HEK293 (cell line): Measurements from ENCODE around the gene CD84.

Experiments
- YY1 ChIP-seq: fragments of 450-650 bp; formaldehyde crosslinking; IDR thresholded peaks from 2 replicates; pipeline ENCODE4 v1.5.1; 2018; ENCODE audit warnings: missing biosample characterization, missing genetic modification characterization
- ZNF10 ChIP-seq: fragments of 450-650 bp; formaldehyde crosslinking; IDR thresholded peaks from 2 replicates; pipeline ENCODE4 v1.5.1; 2017; ENCODE audit warnings: missing biosample characterization, missing genetic modification characterization
- ZNF146 ChIP-seq: fragments of 450-650 bp; formaldehyde crosslinking; IDR thresholded peaks from 2 replicates; pipeline ENCODE4 v1.5.1; 2016; ENCODE audit warnings: missing biosample characterization, missing genetic modification characterization
- ZNF302 ChIP-seq: fragments of 450-650 bp; formaldehyde crosslinking; IDR thresholded peaks from 2 replicates; pipeline ENCODE4 v1.5.1; 2016; ENCODE audit warnings: missing biosample characterization, missing genetic modification characterization, low read depth
- ZNF791 ChIP-seq: fragments of 450-650 bp; formaldehyde crosslinking; IDR thresholded peaks from 2 replicates; pipeline ENCODE4 v1.5.1; 2016; ENCODE audit warnings: missing biosample characterization, missing genetic modification characterization
- ZNF837 ChIP-seq: fragments of 450-650 bp; formaldehyde crosslinking; IDR thresholded peaks from 2 replicates; pipeline ENCODE4 v1.5.1; 2016; ENCODE audit warnings: missing biosample characterization, missing genetic modification characterization
- TF ChIP-seq, protein P1 (sequence below): fragments of 450-650 bp; formaldehyde crosslinking; IDR thresholded peaks from 2 replicates; pipeline ENCODE4 v1.5.1; 2016; ENCODE audit warnings: missing biosample characterization, missing genetic modification characterization

DNA sequence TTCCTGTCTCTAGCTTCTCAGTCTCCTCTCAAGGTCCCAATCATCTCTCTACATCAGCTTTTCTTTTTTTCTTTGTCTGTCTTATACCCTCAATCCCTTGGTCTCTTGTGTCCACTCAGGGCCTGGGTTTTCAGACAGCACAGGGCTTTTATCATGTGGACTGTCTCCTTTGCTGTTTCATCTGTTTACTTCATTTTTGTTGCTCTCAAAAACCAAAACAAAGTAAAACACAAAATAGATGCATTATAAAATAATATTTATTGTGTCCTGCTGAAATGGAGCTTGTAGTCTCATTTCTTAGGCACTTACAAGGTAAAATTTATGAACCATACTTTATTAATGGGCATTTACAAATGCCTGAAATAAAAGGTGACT lies 38.5 kb downstream of the CD84 start:
- TF ChIP-seq ZNF302 (tag by site-specific recombination): no peak
- TF ChIP-seq, protein P1, sequence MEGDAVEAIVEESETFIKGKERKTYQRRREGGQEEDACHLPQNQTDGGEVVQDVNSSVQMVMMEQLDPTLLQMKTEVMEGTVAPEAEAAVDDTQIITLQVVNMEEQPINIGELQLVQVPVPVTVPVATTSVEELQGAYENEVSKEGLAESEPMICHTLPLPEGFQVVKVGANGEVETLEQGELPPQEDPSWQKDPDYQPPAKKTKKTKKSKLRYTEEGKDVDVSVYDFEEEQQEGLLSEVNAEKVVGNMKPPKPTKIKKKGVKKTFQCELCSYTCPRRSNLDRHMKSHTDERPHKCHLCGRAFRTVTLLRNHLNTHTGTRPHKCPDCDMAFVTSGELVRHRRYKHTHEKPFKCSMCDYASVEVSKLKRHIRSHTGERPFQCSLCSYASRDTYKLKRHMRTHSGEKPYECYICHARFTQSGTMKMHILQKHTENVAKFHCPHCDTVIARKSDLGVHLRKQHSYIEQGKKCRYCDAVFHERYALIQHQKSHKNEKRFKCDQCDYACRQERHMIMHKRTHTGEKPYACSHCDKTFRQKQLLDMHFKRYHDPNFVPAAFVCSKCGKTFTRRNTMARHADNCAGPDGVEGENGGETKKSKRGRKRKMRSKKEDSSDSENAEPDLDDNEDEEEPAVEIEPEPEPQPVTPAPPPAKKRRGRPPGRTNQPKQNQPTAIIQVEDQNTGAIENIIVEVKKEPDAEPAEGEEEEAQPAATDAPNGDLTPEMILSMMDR (tag by site-specific recombination): no peak
- TF ChIP-seq ZNF146 (tag by site-specific recombination): no peak
- TF ChIP-seq ZNF837 (tag by site-specific recombination): no peak
- no peak for TF ChIP-seq ZNF10 (tag by site-specific recombination)
- TF ChIP-seq YY1: no peak
- TF ChIP-seq ZNF791 (tag by site-specific recombination): no peak
